ENCODE measurements around the gene TMEM60. TPM values are rescaled to one million over a fixed set of nuclear protein-coding genes. Genes with fewer than 3 reads are reported as not detected.

Gene TMEM60
- total and polyA plus RNA-seq, 2 donors (not counting 3 experiments of a cell fraction or from before 2014, with no cell fraction given), result 15.8 to 19.5 TPM

DNA sequence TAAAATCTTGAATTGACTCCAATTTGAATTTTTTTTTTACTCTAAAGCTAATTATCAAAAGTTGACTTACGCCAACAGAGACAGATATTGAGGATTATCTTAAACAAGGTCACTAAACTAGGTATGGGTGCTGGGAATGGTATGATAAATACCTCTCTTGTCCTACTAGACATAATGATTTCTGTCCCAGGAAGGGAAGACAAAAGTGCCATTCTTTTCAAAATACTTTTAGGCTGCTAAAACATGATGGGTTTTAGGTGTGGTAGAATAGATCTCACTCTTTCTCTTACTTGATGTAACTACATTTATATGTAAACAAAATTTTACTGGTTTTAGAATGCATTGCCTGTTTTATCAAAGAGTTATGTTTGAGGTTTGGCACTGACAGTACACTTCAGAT is 15.1 kb downstream of the TMEM60 start:
- no TSS peak for BruUV-seq (replicated peaks)
- H3K4me3 ChIP-seq (replicated peaks in 1 of 3; ENCODE audit: insufficient read depth in 1 of 3, low read depth in 1 of 3, low read length in 3 of 3), result no peak overlapping the region
- CTCF ChIA-PET, result no interaction called here

DNA sequence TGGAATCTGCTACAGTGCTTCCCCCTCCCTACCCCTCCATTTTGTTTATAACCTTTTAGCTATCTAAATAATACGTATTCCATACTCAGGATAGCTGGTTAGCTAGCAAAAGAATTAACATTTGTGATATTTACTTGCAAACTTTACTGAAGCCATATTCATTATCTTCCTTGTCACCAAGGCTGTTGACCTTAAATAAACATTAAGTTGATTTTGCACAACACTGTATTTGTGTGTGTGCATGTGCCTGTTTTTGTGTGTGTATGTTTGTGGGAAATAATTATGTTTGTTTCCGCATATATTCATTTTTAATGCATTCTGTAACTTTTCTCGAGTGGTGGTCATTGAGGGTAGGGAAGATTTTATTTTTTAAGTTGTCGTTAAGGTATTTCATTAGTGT is 15.9 kb downstream of the TMEM60 start:
- H3K27ac ChIP-seq (ENCODE audit: insufficient read depth, low read depth, low read length), result no peak overlapping the region
- no peak for TF ChIP-seq POLR2A (IDR thresholded peaks at IDR 0.05; ENCODE audit: low read depth, low read length)
- no peak for TF ChIP-seq GATA2 (IDR thresholded peaks at IDR 0.05; ENCODE audit: insufficient read depth, insufficient read length, low read depth, low read length)
- TF ChIP-seq MYC (IDR thresholded peaks at IDR 0.05; ENCODE audit: low read depth, low read length), result no peak
- TF ChIP-seq POLR2AphosphoS5 (IDR thresholded peaks at IDR 0.05; ENCODE audit: insufficient read depth, low read depth, low read length), result no peak
- TF ChIP-seq FOS (IDR thresholded peaks at IDR 0.05; ENCODE audit: borderline replicate concordance, insufficient read depth, low read length), result no peak
- TF ChIP-seq EZH2 (IDR thresholded peaks at IDR 0.05; ENCODE audit: borderline replicate concordance, low read depth, low read length, severe bottlenecking), result no peak
- no peak for TF ChIP-seq JUN (IDR thresholded peaks at IDR 0.05; ENCODE audit: borderline replicate concordance, insufficient read depth, insufficient read length, low read depth)
- TF ChIP-seq, protein P1, sequence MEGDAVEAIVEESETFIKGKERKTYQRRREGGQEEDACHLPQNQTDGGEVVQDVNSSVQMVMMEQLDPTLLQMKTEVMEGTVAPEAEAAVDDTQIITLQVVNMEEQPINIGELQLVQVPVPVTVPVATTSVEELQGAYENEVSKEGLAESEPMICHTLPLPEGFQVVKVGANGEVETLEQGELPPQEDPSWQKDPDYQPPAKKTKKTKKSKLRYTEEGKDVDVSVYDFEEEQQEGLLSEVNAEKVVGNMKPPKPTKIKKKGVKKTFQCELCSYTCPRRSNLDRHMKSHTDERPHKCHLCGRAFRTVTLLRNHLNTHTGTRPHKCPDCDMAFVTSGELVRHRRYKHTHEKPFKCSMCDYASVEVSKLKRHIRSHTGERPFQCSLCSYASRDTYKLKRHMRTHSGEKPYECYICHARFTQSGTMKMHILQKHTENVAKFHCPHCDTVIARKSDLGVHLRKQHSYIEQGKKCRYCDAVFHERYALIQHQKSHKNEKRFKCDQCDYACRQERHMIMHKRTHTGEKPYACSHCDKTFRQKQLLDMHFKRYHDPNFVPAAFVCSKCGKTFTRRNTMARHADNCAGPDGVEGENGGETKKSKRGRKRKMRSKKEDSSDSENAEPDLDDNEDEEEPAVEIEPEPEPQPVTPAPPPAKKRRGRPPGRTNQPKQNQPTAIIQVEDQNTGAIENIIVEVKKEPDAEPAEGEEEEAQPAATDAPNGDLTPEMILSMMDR (IDR thresholded peaks at IDR 0.05; ENCODE audit: extremely low read depth in 1 of 2, insufficient read depth in 1 of 2, low read depth in 1 of 2, low read length in 2 of 2), result no peak
- TF ChIP-seq, protein P2, sequence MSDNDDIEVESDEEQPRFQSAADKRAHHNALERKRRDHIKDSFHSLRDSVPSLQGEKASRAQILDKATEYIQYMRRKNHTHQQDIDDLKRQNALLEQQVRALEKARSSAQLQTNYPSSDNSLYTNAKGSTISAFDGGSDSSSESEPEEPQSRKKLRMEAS (IDR thresholded peaks at IDR 0.05; ENCODE audit: insufficient read depth, insufficient read length), result no peak
- no peak overlapping the region for H3K4me3 ChIP-seq (replicated peaks in 1 of 3; ENCODE audit: insufficient read depth in 1 of 3, low read depth in 1 of 3, low read length in 3 of 3)
- H3K4me1 ChIP-seq (ENCODE audit: control insufficient read depth, extremely low read depth, insufficient read depth, low read length), result no peaks in the 10 kb centered on the region
- FAIRE-seq, result no peak
- DNase-seq (ENCODE audit: low read depth, low spot score), result no peak
- no peak overlapping the region for H2AFZ ChIP-seq (ENCODE audit: low read depth, low read length)
- POLR2A ChIA-PET, result no interaction called here
- H3K36me3 ChIP-seq (ENCODE audit: control insufficient read depth in 2 of 2, extremely low read depth in 1 of 2, insufficient read depth in 2 of 2, low read length in 2 of 2), result peaks cover 0 to 1% of the 10 kb centered on the region in 2 experiments
- H3K4me2 ChIP-seq (ENCODE audit: insufficient read depth, low read length), result no peak overlapping the region
- no TSS peak for BruUV-seq (replicated peaks)
- CTCF ChIA-PET, result no interaction called here
- intact Hi-C loops (cut with micrococcal nuclease) (no loop called here), dilution Hi-C loops (cut with MboI; ENCODE audit: extremely low pct_ligation_motif_present, low sequenced_read_pairs) (no loop called here)
- no peaks in the 10 kb centered on the region for H3K9me1 ChIP-seq (replicated peaks; ENCODE audit: control insufficient read depth, extremely low read depth, insufficient read depth, low read length)
- no peak overlapping the region for H3K9ac ChIP-seq (replicated peaks; ENCODE audit: extremely low read depth, insufficient read depth, low read length)
- no peaks in the 10 kb centered on the region for H3K9me3 ChIP-seq (replicated peaks; ENCODE audit: control insufficient read depth, insufficient read depth, low read length)
- no peaks in the 10 kb centered on the region for H3K79me2 ChIP-seq (ENCODE audit: control insufficient read depth, insufficient read depth, low read length)
- H4K20me1 ChIP-seq (replicated peaks; ENCODE audit: control insufficient read depth, extremely low read depth, insufficient read depth, low read length), result no peaks in the 10 kb centered on the region
- no peaks in the 10 kb centered on the region for H3K27me3 ChIP-seq (ENCODE audit: control insufficient read depth in 2 of 2, insufficient read depth in 2 of 2, low read length in 2 of 2)

More for the DNA sequence above, 15.1 kb downstream of the TMEM60 start:
- POLR2A ChIA-PET, result no interaction called here
- H3K27me3 ChIP-seq (ENCODE audit: control insufficient read depth in 2 of 2, insufficient read depth in 2 of 2, low read length in 2 of 2), result no peaks in the 10 kb centered on the region
- H3K79me2 ChIP-seq (ENCODE audit: control insufficient read depth, insufficient read depth, low read length), result no peaks in the 10 kb centered on the region
- intact Hi-C loops (cut with micrococcal nuclease), result no loop called here
- DNase-seq (ENCODE audit: low read depth, low spot score), result no peak
- no peak overlapping the region for H3K4me2 ChIP-seq (ENCODE audit: insufficient read depth, low read length)
- H3K4me1 ChIP-seq (ENCODE audit: control insufficient read depth, extremely low read depth, insufficient read depth, low read length), result no peaks in the 10 kb centered on the region
- H3K9me3 ChIP-seq (replicated peaks; ENCODE audit: control insufficient read depth, insufficient read depth, low read length), result no peaks in the 10 kb centered on the region
- H3K9me1 ChIP-seq (replicated peaks; ENCODE audit: control insufficient read depth, extremely low read depth, insufficient read depth, low read length), result no peaks in the 10 kb centered on the region
- no peak for FAIRE-seq
- dilution Hi-C loops (cut with MboI; ENCODE audit: extremely low pct_ligation_motif_present, low sequenced_read_pairs), result no loop called here
- H2AFZ ChIP-seq (ENCODE audit: low read depth, low read length), result no peak overlapping the region
- H3K9ac ChIP-seq (replicated peaks; ENCODE audit: extremely low read depth, insufficient read depth, low read length), result no peak overlapping the region
- TF ChIP-seq, protein P1 (IDR thresholded peaks at IDR 0.05; ENCODE audit: extremely low read depth in 1 of 2, insufficient read depth in 1 of 2, low read depth in 1 of 2, low read length in 2 of 2), result no peak
- TF ChIP-seq MYC (IDR thresholded peaks at IDR 0.05; ENCODE audit: low read depth, low read length), result no peak
- no peak for TF ChIP-seq GATA2 (IDR thresholded peaks at IDR 0.05; ENCODE audit: insufficient read depth, insufficient read length, low read depth, low read length)
- TF ChIP-seq JUN (IDR thresholded peaks at IDR 0.05; ENCODE audit: borderline replicate concordance, insufficient read depth, insufficient read length, low read depth), result no peak
- TF ChIP-seq, protein P2 (IDR thresholded peaks at IDR 0.05; ENCODE audit: insufficient read depth, insufficient read length), result no peak
- TF ChIP-seq POLR2A (IDR thresholded peaks at IDR 0.05; ENCODE audit: low read depth, low read length), result no peak
- TF ChIP-seq FOS (IDR thresholded peaks at IDR 0.05; ENCODE audit: borderline replicate concordance, insufficient read depth, low read length), result no peak
- peaks cover 0 to 1% of the 10 kb centered on the region in 2 experiments for H3K36me3 ChIP-seq (ENCODE audit: control insufficient read depth in 2 of 2, extremely low read depth in 1 of 2, insufficient read depth in 2 of 2, low read length in 2 of 2)
- H4K20me1 ChIP-seq (replicated peaks; ENCODE audit: control insufficient read depth, extremely low read depth, insufficient read depth, low read length), result no peaks in the 10 kb centered on the region
- no peak overlapping the region for H3K27ac ChIP-seq (ENCODE audit: insufficient read depth, low read depth, low read length)
